ENCODE data around the gene ZCWPW1.

GRCh38 chr7:100467638-100468373, 39.3 kb upstream of the ZCWPW1 start:
- no peak for TF ChIP-seq POLR2AphosphoS5 (IDR thresholded peaks at IDR 0.05; ENCODE audit: low read length)
- no peak for TF ChIP-seq CREB1 (IDR thresholded peaks at IDR 0.05; ENCODE audit: low read depth)
- TF ChIP-seq CTCF (IDR thresholded peaks at IDR 0.05 in 2 of 3, conservative IDR thresholded peaks at IDR 0.05 in 1 of 3; ENCODE audit: control insufficient read depth in 2 of 3, extremely low read depth in 1 of 3, insufficient read depth in 1 of 3, low read depth in 3 of 3, low read length in 3 of 3) = no peak
- TF ChIP-seq KDM1A (IDR thresholded peaks at IDR 0.05; ENCODE audit: borderline replicate concordance) = no peak
- TF ChIP-seq SREBF2 (IDR thresholded peaks at IDR 0.05; ENCODE audit: low read length) = no peak
- TF ChIP-seq NKRF (conservative IDR thresholded peaks at IDR 0.05) = no peak
- TF ChIP-seq MAX (IDR thresholded peaks at IDR 0.05; ENCODE audit: low read depth, low read length) = no peak
- TF ChIP-seq SPI1 (IDR thresholded peaks at IDR 0.05; ENCODE audit: borderline replicate concordance, insufficient read depth, low read depth, low read length) = no peak
- TF ChIP-seq CEBPB (IDR thresholded peaks at IDR 0.05; ENCODE audit: borderline replicate concordance in 1 of 2, low read depth in 2 of 2, low read length in 2 of 2) = no peak
- no peak for TF ChIP-seq PKNOX1 (IDR thresholded peaks at IDR 0.05)
